Naive B cell (primary cell): ENCODE measurements around the gene IGFALS. TPM values are rescaled to one million over a fixed set of nuclear protein-coding genes. Genes with fewer than 3 reads are reported as not detected.
A peak's percentile ranks its signal among the peaks of the same experiment; 100 is the strongest.

Experiments
- ATAC-seq, 2 donors: fragments of 150-1000 bp; cut with Tn5 transposase; 2 replicates each; pipeline ENCODE4 v1.10.0; 2021; ENCODE audit warnings: low read depth in 2 of 2, mild to moderate bottlenecking in 2 of 2, moderate library complexity in 2 of 2
- DNase-seq: peaks from one replicate; pipeline ENCODE4 v3.0.0; 2022
- H3K27ac Mint-ChIP-seq, 6 donors: one replicate each; pipeline ENCODE4 v1.8.0; 2020 to 2022; ENCODE audit warnings: mild to moderate bottlenecking in 6 of 6, mixed read lengths in 6 of 6, moderate library complexity in 5 of 6, inconsistent platforms in 2 of 6
- H3K27me3 Mint-ChIP-seq, 3 donors: one replicate each; pipeline ENCODE4 v1.8.0; 2021 to 2022; ENCODE audit warnings: mixed read lengths in 3 of 3, mild to moderate bottlenecking in 1 of 3
- H3K36me3 Mint-ChIP-seq, 2 donors: one replicate each; pipeline ENCODE4 v1.8.0; 2020 to 2022; ENCODE audit warnings: mixed read lengths in 2 of 2, inconsistent platforms in 1 of 2, mild to moderate bottlenecking in 1 of 2
- H3K4me1 Mint-ChIP-seq, 3 donors: one replicate each; pipeline ENCODE4 v1.8.0; 2020 to 2022; ENCODE audit warnings: mixed read lengths in 3 of 3, inconsistent platforms in 1 of 3, mild to moderate bottlenecking in 1 of 3, moderate library complexity in 1 of 3
- H3K4me3 Mint-ChIP-seq, 8 donors: one replicate each; pipeline ENCODE4 v1.8.0; 2020 to 2022; ENCODE audit warnings: mild to moderate bottlenecking in 8 of 8, mixed read lengths in 8 of 8, moderate library complexity in 8 of 8, inconsistent platforms in 2 of 8
- H3K9me3 Mint-ChIP-seq, 7 donors: one replicate each; pipeline ENCODE4 v1.8.0; 2020 to 2022; ENCODE audit warnings: mixed read lengths in 7 of 7, mild to moderate bottlenecking in 5 of 7, inconsistent platforms in 2 of 7, moderate library complexity in 1 of 7
- polyA plus RNA-seq, 6 donors: library from polyadenylated mRNA; unstranded; fragments of 300-500 nt; fragmentation: Illumina TruSeq; gene quantifications; one replicate each; pipeline ENCODE4 v1.2.3, GENCODE V29; 2021; ENCODE audit warnings: low read depth in 6 of 6

Gene IGFALS
- polyA plus RNA-seq, 6 donors from 2014 or later = 0.13 TPM; not detected in 5

GRCh38 chr16:1743376-1744337 lies 49.8 kb downstream of the IGFALS start:
- ATAC-seq (no peak), DNase-seq (no peak)
- H3K4me3 Mint-ChIP-seq = no peak overlapping the region
- peaks cover 5 to 8% of the 10 kb centered on the region in 2 donors for H3K36me3 Mint-ChIP-seq
- no peaks in the 10 kb centered on the region for H3K27me3 Mint-ChIP-seq
- H3K4me1 Mint-ChIP-seq = peaks cover 0 to 11% (median 0%) of the 10 kb centered on the region in 3 donors
- H3K27ac Mint-ChIP-seq = peak overlapping the region in 1 of 6 donors; percentile 47
- H3K9me3 Mint-ChIP-seq = no peaks in the 10 kb centered on the region

GRCh38 chr16:1741553-1742165 lies 51.8 kb downstream of the IGFALS start:
- DNase-seq (no peak), ATAC-seq (no peak)
- H3K27ac Mint-ChIP-seq = peak overlapping the region in 1 of 6 donors; percentile 60
- peaks cover 5 to 8% of the 10 kb centered on the region in 2 donors for H3K36me3 Mint-ChIP-seq
- no peaks in the 10 kb centered on the region for H3K27me3 Mint-ChIP-seq
- peaks cover 0 to 11% (median 0%) of the 10 kb centered on the region in 3 donors for H3K4me1 Mint-ChIP-seq
- no peaks in the 10 kb centered on the region for H3K9me3 Mint-ChIP-seq
- no peak overlapping the region for H3K4me3 Mint-ChIP-seq

GRCh38 chr16:1740781-1741490 lies 52.6 kb downstream of the IGFALS start:
- peak overlapping the region in 1 of 6 donors; percentile 90 for H3K27ac Mint-ChIP-seq

More at GRCh38 chr16:1740781-1741490, 52.6 kb downstream of the IGFALS start:
- H3K4me3 Mint-ChIP-seq = no peak overlapping the region
- no peak for ATAC-seq
- H3K36me3 Mint-ChIP-seq = peaks cover 5 to 8% of the 10 kb centered on the region in 2 donors
- H3K27me3 Mint-ChIP-seq = no peaks in the 10 kb centered on the region
- H3K4me1 Mint-ChIP-seq = peaks cover 0 to 11% (median 0%) of the 10 kb centered on the region in 3 donors
- no peaks in the 10 kb centered on the region for H3K9me3 Mint-ChIP-seq
- DNase-seq = no peak

Other genes starting within 250 kb of the IGFALS start
- 1 to 10 TPM in 5 of 6 donors, not detected in 1; 1.3 to 2.3 (median 2.2) TPM for gene IFT140, start 181.6 kb downstream of the IGFALS start, polyA plus RNA-seq
- gene CRAMP1, start 181.3 kb downstream of the IGFALS start, polyA plus RNA-seq = 1 to 10 TPM; 1.8 to 6.0 (median 2.2) TPM
- 10 to 100 TPM in 5 of 6 donors, 1 to 10 TPM in 1; 6.8 to 14.4 (median 11.5) TPM for gene JPT2, start 115.4 kb downstream of the IGFALS start, polyA plus RNA-seq
- 10 to 100 TPM in 1 of 6 donors, 1 to 10 TPM in 5; 1.2 to 10.1 (median 2.2) TPM for gene MAPK8IP3, start 87.5 kb downstream of the IGFALS start, polyA plus RNA-seq
- 10 to 100 TPM; 32.0 to 61.1 (median 49.1) TPM for gene NME3, start 22.2 kb downstream of the IGFALS start, polyA plus RNA-seq
- gene EME2, start 20.9 kb downstream of the IGFALS start, polyA plus RNA-seq = 1 to 10 TPM in 1 of 6 donors, under 1 TPM in 5; 0.43 to 2.8 (median 0.93) TPM
- 100 to 1,000 TPM in 4 of 6 donors, 10 to 100 TPM in 2; 76.4 to 120 (median 108) TPM for gene MRPS34, start 20.6 kb downstream of the IGFALS start, polyA plus RNA-seq
- gene SPSB3, start 11.1 kb downstream of the IGFALS start, polyA plus RNA-seq = 10 to 100 TPM; 30.2 to 54.1 (median 36.2) TPM
- 100 to 1,000 TPM in 1 of 6 donors, 10 to 100 TPM in 5; 69.1 to 110 (median 81.0) TPM for gene NUBP2, start 10.7 kb downstream of the IGFALS start, polyA plus RNA-seq
- 10 to 100 TPM; 21.1 to 68.5 (median 39.1) TPM for gene HAGH, start 33.1 kb upstream of the IGFALS start, polyA plus RNA-seq
- 10 to 100 TPM; 20.2 to 28.1 (median 24.5) TPM for gene FAHD1, start 33.5 kb upstream of the IGFALS start, polyA plus RNA-seq
- gene MEIOB, start 78.5 kb upstream of the IGFALS start, polyA plus RNA-seq = not detected
- gene HS3ST6, start 124.7 kb upstream of the IGFALS start, polyA plus RNA-seq = not detected
- gene MSRB1, start 149.5 kb upstream of the IGFALS start, polyA plus RNA-seq = 10 to 100 TPM; 15.6 to 34.5 (median 18.8) TPM
- gene RPL3L, start 161.0 kb upstream of the IGFALS start, polyA plus RNA-seq = not detected
- 100 to 1,000 TPM; 163 to 200 (median 194) TPM for gene NDUFB10, start 165.8 kb upstream of the IGFALS start, polyA plus RNA-seq
- 1,000 to 10,000 TPM; 5,355 to 7,267 (median 6,090) TPM for gene RPS2, start 171.1 kb upstream of the IGFALS start, polyA plus RNA-seq
- gene RNF151, start 173.2 kb upstream of the IGFALS start, polyA plus RNA-seq = not detected
- 10 to 100 TPM; 10.9 to 54.8 (median 35.4) TPM for gene TBL3, start 178.3 kb upstream of the IGFALS start, polyA plus RNA-seq
- gene NOXO1, start 187.8 kb upstream of the IGFALS start, polyA plus RNA-seq = not detected
- gene GFER, start 190.5 kb upstream of the IGFALS start, polyA plus RNA-seq = 10 to 100 TPM; 31.9 to 58.2 (median 37.6) TPM
- 1 to 10 TPM in 5 of 6 donors, not detected in 1; 1.5 to 4.1 (median 2.8) TPM for gene SYNGR3, start 196.3 kb upstream of the IGFALS start, polyA plus RNA-seq
- gene ZNF598, start 216.1 kb upstream of the IGFALS start, polyA plus RNA-seq = 1 to 10 TPM; 2.7 to 8.4 (median 3.9) TPM
- not detected for gene NPW, start 226.1 kb upstream of the IGFALS start, polyA plus RNA-seq
- gene NHERF2, start 233.2 kb upstream of the IGFALS start, polyA plus RNA-seq = not detected